Inflammatory macrophage treated with lipopolysaccharide for 4 hours (primary cell): Measurements from ENCODE around the gene STK4.
"Not testable (repeated sequence)": the region's sequence is repeated elsewhere in the genome, so short reads cannot be mapped to it uniquely, and the experiment has no call there.

Experiments used
- DNase-seq: peaks from one replicate; pipeline ENCODE4 v3.0.0-alpha.2; 2020

The STK4 gene

DNA sequence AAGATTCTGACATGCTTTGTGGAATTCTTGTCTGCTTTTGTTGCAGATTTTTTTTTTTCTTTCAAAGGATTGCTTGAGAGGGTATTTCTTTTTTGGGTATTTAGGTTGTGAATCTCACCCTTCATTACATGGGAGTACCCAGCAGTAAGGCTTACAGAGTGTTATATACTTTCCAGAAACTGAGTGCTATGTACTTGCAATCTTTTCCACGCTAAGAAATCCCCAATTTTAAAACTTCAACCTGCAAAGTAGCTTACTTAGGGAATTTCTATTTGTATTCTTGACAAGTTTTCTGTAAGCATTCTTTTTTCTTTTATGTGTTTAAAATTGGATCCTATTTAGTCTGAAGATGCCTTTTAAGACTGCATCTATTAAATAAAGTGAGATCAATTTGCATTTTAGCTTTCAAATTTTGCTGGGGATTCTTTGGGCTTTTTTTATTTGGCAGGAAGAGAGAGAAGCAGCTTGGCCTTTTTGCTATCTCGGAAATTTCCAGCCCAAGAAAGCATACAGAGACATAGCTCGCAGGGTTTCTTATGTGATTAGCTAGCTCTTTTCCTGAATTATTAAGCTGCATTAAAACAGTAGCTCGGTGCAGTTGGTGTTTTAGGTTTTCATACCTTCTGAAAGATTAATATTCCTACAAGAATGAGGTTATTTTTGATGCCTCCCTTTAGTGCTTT, 92.0 kb downstream of the STK4 start:
- DNase-seq, result no peak

GRCh38 chr20:45059022-45059728, 92.9 kb downstream of the STK4 start:
- DNase-seq, result no peak

DNA sequence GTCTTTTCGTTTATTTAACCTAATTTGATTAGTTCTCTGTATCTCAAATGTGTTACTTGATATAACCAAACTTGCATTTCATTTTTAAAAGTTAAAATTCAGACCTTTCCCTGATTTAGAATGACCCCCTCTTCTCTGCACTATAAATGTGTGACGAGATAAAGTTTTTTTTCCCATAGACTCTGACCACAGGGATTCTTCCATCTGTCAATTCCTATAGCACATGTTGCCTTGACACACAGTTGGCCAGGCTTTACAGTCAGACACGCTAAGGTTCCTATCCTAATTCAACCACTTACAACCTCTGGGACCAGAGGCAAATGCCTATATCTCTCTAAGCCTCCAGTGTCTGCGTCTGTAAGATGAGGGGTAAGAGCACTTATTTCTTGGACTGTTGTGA, 94.0 kb downstream of the STK4 start:
- no peak for DNase-seq

DNA sequence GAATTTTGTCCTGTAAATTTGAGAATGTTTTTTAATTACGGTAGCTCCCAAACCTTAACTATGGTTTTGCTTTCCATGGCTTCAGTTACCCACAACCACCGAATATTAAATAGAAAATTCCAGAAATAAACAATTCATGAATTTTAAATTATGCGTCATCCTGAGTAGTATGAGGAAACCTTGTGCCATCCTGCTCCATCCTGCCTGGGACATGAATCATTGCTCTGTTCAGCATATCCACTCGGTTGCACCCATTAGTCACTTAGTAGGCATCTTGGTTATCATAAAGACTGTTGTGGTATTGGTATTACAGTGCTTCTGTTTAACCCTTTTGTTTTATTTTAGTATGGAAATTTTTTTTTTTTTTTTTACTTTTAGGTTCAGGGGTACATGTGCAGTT, 94.9 kb downstream of the STK4 start:
- peak; percentile 5 for DNase-seq

DNA sequence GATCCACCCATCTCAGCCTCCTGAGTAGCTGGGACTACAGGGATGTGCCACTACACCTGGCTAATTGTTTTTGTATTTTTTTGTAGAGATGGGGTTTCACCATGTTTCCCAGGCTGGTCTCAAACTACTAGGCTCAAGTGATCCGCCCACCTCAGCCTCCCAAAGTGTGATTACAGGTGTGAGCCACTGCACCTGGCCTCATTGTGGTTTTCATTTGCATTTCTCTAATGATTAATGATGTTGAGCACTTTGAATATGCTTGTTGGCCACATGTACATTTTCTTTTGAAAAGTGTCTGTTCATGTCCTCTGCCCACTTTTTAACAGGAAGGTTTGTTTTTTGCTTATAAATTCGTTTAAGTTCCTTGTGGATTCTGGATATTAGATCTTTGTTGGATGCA, 96.8 kb downstream of the STK4 start:
- not testable (repeated sequence) for DNase-seq

GRCh38 chr20:45064812-45065211, 98.5 kb downstream of the STK4 start:
- DNase-seq, result no peak

GRCh38 chr20:45066372-45066771, 100.1 kb downstream of the STK4 start:
- no peak for DNase-seq

DNA sequence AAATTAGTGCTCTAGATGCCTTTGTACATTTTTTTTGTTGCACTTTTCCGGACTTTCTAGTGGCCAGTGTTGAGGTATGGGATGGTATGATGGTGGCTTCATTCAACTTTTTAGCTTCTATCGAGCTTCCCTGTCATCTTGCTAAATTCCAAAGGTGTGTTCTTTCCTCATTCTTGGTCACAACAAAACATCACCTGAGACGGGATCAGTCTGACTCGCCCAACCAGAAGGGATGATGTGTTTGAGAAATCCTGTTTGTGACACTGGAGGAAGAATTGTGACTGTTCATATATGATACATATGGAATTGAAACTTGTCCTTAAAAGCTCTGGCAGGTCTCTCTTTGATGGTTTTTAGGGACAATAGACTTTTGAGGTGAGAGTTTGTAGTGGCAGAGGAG, 100.8 kb downstream of the STK4 start:
- DNase-seq, result no peak

- DNase-seq, result no peak
Observed at GRCh38 chr20:45067558-45067957, 101.2 kb downstream of the STK4 start.

DNA sequence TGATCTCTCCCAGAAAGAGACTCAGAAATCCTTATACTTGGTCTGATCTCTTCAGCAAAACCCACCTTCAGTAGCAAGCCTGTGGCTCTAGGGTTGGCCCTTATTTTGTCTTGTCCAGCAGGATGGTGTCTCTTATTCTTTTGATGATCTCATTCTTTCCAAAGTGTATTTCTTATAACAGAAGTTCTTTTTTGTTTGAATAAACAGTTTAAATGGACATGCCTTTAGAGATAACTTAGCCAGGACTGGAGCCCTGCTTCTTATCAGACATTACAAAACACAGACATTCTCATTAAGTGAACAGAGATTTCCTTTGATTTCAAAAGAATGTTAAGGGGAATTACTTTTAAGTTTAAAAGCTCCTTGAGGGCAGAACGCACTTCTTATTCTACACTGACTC, 102.9 kb downstream of the STK4 start:
- DNase-seq, result no peak

- DNase-seq, result no peak
Observed at GRCh38 chr20:45070932-45071632, 104.8 kb downstream of the STK4 start.

DNA sequence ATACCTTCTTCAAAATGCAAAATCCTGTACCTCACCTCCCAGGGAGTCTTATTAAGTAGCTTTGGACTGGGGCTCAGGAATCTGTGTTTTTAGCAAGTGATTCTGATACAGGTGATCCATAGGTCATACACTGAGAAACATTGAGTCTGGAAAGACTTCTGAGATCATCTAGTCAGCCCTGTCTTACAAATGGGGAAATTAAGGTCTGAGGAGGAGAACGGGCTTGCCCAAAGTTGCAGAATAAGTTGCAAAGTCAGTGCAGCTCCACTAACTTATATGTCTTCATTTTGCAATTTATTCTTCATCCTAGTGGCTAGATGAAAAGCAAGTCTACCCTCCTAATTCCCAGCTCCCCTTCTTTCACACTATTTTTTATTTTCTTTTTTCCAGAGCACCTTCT, 105.8 kb downstream of the STK4 start:
- peak; percentile 36 for DNase-seq

GRCh38 chr20:45073221-45073620, 106.9 kb downstream of the STK4 start:
- DNase-seq, result no peak

DNA sequence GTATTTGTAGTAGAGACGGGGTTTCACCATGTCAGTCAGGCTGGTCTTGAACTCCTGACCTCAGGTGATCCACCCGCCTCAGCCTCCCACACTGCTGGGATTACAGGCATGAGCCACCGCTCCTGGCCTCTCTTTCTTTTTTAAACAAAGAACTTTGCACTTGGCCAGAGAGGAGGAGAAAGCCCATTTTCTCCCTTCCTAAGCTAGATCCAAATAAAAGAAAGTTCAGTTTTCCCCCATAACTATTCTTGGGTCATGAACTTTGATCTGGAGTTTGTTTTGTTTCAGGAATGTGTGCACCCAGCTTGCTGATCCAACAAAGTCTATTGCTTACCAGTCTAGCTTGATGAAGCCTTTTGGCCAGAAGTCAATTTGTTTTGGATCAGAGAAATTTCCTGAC, 111.2 kb downstream of the STK4 start:
- no peak for DNase-seq

GRCh38 chr20:45080867-45081624, 114.7 kb downstream of the STK4 start:
- peak; percentile 52 for DNase-seq

DNA sequence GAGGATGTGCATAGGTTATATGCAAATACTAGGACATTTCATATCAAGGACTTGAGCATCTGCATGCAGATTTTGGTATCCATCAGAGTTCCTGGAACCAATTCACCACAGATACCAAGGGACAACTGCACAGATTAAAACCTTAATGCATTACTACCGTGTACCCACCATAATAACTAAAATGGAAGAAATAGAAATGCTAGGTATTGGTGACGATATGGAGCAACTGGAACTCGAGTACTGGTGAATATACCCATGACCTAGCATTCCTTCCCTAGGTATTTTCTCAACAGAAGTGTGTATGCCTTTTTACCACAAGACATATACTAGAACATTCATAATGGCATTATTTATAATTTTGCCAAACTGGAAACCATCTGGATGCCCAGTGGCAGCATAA, 116.2 kb downstream of the STK4 start:
- no peak for DNase-seq

DNA sequence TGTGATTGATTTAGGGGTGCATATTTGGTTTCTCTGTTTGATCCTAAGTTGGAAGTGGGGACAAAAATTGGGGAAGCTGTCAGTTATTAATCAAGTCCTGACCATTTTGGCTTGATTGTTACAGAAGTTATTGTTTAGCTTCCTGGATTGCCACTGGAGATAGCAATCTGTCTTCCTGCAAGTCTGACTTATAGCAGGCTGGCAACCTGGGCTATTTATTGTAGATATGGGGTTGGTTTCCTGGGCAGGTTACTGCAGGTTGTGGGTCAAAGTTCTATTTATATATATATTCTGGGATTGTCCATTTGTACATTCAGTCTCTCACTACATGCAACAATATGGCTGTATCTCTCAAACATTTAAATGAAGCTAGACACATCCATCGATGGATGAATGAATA, 116.8 kb downstream of the STK4 start:
- DNase-seq, result no peak

DNA sequence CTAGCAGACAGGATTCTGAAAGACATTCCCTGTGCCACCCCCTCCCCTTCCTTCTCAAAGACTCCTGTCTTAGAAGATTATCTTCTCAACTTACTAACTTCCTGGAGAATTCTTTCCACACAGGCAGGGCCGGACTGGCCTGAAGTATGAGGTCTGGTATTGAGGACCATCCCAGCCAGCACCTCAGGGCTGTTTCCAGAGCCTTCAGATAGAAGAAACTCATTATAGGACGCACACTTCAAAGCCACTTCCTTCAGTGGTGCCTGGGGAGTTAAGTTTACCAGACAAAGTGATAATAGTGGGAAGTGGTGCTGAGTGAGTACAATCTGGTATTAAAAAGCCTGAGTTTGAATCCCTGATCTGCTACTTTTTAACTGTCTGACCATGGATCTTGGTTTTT, 119.0 kb downstream of the STK4 start:
- no peak for DNase-seq

- no peak for DNase-seq
Observed at GRCh38 chr20:45085867-45086266, 119.6 kb downstream of the STK4 start.

- DNase-seq, result peak; percentile 81
Observed at GRCh38 chr20:45087097-45087790, 120.9 kb downstream of the STK4 start.

DNA sequence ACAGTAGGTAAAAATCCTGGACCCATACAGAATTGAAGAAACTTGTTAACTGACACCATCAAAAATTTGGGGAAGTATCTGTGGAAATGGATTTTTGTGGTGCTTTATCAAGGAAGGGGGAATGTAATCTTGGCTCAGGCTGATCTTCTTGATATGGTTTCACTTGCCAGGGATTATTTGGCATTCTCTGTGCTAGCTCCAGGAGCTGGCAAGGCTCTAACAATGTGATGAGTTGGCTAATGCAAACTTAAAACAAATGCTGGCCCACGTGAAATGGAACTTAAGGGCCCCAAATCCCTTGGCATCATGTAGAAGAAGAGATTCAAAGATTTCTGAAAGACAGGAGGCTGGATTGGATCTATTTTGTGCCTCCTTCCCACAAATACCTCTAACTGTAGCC, 121.5 kb downstream of the STK4 start:
- no peak for DNase-seq

DNA sequence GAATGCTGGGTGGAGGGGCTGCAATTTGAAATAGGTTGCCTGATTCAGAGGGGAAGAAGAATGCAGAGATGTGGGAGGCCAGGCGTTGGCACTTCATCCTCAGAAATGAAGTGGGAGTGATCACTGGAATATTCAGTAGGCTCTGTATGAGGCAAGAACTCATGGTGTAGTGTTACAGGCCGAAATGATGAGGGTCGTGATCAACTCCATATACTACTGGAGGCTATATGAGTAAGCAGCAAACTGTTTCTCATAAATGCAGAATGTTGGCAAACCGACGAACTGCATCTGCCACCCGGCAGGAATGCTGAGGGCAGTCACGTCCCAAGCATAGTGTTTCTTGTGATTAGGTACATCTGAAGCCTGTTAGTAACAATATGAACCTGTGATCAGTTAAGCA, 121.9 kb downstream of the STK4 start:
- DNase-seq, result no peak

DNA sequence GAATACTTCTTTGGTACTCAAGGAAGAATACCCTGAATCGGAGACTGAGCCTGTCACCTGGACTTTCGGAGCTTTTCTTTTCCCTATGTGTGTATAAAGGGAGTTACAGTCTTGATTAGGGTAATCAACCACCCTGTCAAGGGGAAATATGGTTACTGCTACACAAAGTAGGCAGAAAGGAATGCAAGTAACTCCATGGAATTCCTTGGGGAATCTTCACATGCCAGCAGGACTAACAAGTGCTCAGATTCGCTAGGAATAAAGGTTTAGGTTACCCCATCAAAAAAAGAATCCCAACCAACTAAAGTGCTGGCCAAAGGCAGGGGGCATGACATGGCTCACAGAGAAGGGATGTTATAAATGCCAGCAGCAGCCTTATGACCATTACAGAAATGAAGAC, 124.2 kb downstream of the STK4 start:
- DNase-seq, result no peak
